Fibroblast of skin of abdomen (primary cell): ENCODE results near the gene COPS8.

ENCODE experiments used
- DNase-seq: peaks from one replicate; pipeline ENCODE4 v3.0.0-alpha.2; 2013

COPS8 gene

GRCh38 chr2:237101118-237101979 lies 15.7 kb downstream of the COPS8 start:
- DNase-seq, result no peak

GRCh38 chr2:237102428-237102827 lies 16.7 kb downstream of the COPS8 start:
- DNase-seq, result no peak

GRCh38 chr2:237109421-237109934 lies 23.8 kb downstream of the COPS8 start:
- DNase-seq, result no peak

- DNase-seq, result no peak
These were observed 27.5 kb downstream of the COPS8 start for GRCh38 chr2:237113026-237113795.

- DNase-seq, result no peak
These were observed 30.2 kb downstream of the COPS8 start for GRCh38 chr2:237115870-237116269.

- no peak for DNase-seq
These were observed 30.7 kb downstream of the COPS8 start for GRCh38 chr2:237116431-237116830.

GRCh38 chr2:237118025-237118424 lies 32.3 kb downstream of the COPS8 start:
- peak; percentile 23 for DNase-seq

GRCh38 chr2:237118561-237119155 lies 33.0 kb downstream of the COPS8 start:
- DNase-seq, result no peak

GRCh38 chr2:237120916-237121315 lies 35.2 kb downstream of the COPS8 start:
- no peak for DNase-seq

- DNase-seq, result no peak
These were observed 35.6 kb downstream of the COPS8 start for GRCh38 chr2:237121321-237121720.

GRCh38 chr2:237122214-237122666 lies 36.6 kb downstream of the COPS8 start:
- peak; percentile 81 for DNase-seq

- no peak for DNase-seq
These were observed 39.1 kb downstream of the COPS8 start for GRCh38 chr2:237124820-237125219.

- DNase-seq, result no peak
These were observed 40.3 kb downstream of the COPS8 start for GRCh38 chr2:237125967-237126366.

GRCh38 chr2:237126519-237127174 lies 41.0 kb downstream of the COPS8 start:
- no peak for DNase-seq

- peak; percentile 99 for DNase-seq
These were observed 42.5 kb downstream of the COPS8 start for GRCh38 chr2:237128026-237128703.

- DNase-seq, result no peak
These were observed 43.3 kb downstream of the COPS8 start for GRCh38 chr2:237128845-237129592.

GRCh38 chr2:237129625-237130263 lies 44.1 kb downstream of the COPS8 start:
- DNase-seq, result no peak

- DNase-seq, result no peak
These were observed 45.1 kb downstream of the COPS8 start for GRCh38 chr2:237130562-237131421.

- DNase-seq, result no peak
These were observed 46.3 kb downstream of the COPS8 start for GRCh38 chr2:237131749-237132533.
